H7 (cell line): ENCODE data around the gene ANKRD39. TPM values are rescaled to one million over a fixed set of nuclear protein-coding genes. Genes with fewer than 3 reads are reported as not detected.

Experiments used
- DNase-seq: peaks from one replicate; pipeline ENCODE4 v3.0.0; 2012
- H3K27me3 ChIP-seq: 2 replicates; pipeline ENCODE4 v1.6.0; 2011; ENCODE audit warnings: mild to moderate bottlenecking, low read length; ENCODE audit not compliant: control insufficient read depth, insufficient read depth
- H3K36me3 ChIP-seq: replicated peaks from 2 replicates; pipeline ENCODE4 v1.5.1; 2011; ENCODE audit warnings: low read length; ENCODE audit not compliant: control insufficient read depth, insufficient read depth
- H3K4me3 ChIP-seq: 2 replicates; pipeline ENCODE4 v1.5.1; 2011; ENCODE audit warnings: low read depth, mild to moderate bottlenecking, control low read depth, low read length, moderate library complexity; ENCODE audit not compliant: insufficient read depth
- total RNA-seq: library from RNA; depleted of rRNA; stranded (reverse); fragments of >200 nt; shearing (Covaris generic); gene quantifications from 2 replicates; pipeline ENCODE4 v1.2.3, GENCODE V29; 2014

ANKRD39 gene
- total RNA-seq, 1 experiment from 2014 or later: 13.5 TPM

- H3K4me3 ChIP-seq: no peak overlapping the region
- no peaks in the 10 kb centered on the region; the same call in none of the 2 replicates for H3K36me3 ChIP-seq
- no peaks in the 10 kb centered on the region for H3K27me3 ChIP-seq
- DNase-seq: no peak
Observed at GRCh38 chr2:96839875-96840850, 17.7 kb downstream of the ANKRD39 start.

GRCh38 chr2:96839293-96839874 is 18.4 kb downstream of the ANKRD39 start:
- DNase-seq: peak; percentile 67
- H3K36me3 ChIP-seq: peaks cover 2% of the 10 kb centered on the region
- no peaks in the 10 kb centered on the region for H3K27me3 ChIP-seq
- H3K4me3 ChIP-seq: no peak overlapping the region

DNA sequence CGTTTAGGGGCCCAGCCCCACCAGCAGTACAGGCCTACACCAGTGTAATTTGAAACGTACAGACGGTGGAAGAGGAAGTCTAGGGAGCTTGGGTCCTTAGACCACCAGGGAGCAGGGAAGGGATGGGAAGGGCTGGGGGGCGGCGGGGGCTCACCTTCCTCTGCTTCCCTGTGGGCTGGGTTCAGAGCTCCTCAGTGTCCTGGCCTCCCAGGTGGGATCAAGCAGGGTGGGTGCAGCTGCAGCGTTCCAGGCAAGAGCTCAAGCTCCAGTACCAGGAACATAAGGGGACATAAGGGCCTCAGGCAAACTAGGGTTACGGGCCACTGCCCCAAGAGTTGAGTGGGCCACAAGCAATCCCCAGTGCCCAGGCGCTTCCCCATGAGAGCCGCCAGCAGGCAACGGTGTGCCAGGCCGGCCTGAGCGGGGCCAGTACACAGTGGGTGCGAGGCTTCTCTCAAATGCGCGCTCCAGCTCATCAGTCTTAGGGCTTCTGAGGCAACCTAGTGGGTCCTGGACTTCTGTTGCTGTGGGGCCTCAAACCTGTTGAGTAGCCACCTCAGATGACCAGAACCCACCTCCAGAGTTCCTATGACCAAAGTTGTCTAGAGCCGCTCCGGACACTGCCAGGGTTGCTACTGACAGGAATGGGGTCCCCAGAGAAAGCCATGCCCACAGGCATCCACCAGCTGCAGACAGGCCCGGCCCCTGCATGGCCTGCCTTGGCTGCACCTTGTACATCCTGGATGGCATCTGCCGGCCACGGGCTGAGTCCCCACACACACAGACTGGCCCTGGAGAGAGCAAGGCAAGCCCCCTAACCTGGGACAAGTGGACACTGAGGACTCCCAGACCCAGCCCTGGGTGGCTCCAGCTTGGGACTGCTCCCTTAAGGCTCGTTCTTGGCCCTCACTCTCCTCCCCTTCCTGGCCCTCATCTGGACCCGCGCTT is 19.2 kb downstream of the ANKRD39 start:
- Histone ChIP-seq H3K27me3 (no peaks in the 10 kb centered on the region), H3K36me3 (peaks cover 2% of the 10 kb centered on the region), H3K4me3 (no peak overlapping the region)
- no peak for DNase-seq

- Histone ChIP-seq H3K27me3 (no peaks in the 10 kb centered on the region), H3K4me3 (no peak overlapping the region), H3K36me3 (peaks cover 2% of the 10 kb centered on the region)
- DNase-seq: no peak
Observed at GRCh38 chr2:96837575-96837974, 20.2 kb downstream of the ANKRD39 start.

DNA sequence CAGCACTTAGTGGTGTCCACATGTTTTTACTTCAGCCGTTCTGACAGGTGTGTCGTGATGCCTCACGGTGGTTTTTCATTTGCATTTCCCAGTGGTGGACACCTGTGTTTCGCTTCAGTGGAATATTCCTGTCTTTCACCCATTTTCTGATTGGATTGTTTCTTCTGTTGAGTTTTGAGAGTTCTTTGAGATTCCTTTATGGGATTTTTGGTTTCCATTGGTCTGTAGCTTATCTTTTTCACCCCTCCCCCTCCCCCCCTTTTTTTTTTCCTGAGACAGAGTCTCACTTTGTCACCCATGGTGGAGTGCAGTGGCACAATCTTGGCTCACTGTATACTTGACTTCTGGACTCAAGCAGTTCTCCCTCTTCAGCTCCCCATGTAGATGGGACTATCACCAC is 22.0 kb downstream of the ANKRD39 start:
- H3K4me3 ChIP-seq: no peak overlapping the region
- no peaks in the 10 kb centered on the region for H3K27me3 ChIP-seq
- DNase-seq: no peak
- peaks cover 7% of the 10 kb centered on the region for H3K36me3 ChIP-seq

GRCh38 chr2:96832754-96833507 is 24.9 kb downstream of the ANKRD39 start:
- peak; percentile 93 for DNase-seq
- no peak overlapping the region; the same call in 1 of the 2 replicates for H3K4me3 ChIP-seq
- no peaks in the 10 kb centered on the region for H3K27me3 ChIP-seq
- peaks cover 22% of the 10 kb centered on the region for H3K36me3 ChIP-seq

DNA sequence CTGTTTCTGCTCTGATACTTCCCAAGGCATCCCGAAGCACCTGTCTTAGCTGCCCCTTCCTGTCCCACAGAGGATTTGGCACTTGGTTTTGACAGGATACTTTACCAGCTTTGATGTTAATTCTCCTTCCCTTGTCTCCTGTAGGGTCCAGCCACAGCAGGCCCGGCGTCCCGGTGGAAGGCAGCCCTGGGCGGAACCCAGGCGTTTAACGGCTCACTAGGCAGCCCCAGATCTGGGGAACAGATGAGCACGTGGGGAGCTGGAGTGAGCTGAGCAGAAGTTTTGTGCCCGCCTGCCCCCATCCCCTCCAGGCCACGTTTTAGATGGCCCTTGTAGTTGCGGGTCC is 25.4 kb downstream of the ANKRD39 start:
- Histone ChIP-seq H3K4me3 (no peak overlapping the region), H3K27me3 (no peaks in the 10 kb centered on the region), H3K36me3 (peaks cover 26% of the 10 kb centered on the region)
- DNase-seq: no peak

GRCh38 chr2:96831679-96832078 is 26.1 kb downstream of the ANKRD39 start:
- peak; percentile 73 for DNase-seq
- Histone ChIP-seq H3K4me3 (no peak overlapping the region), H3K36me3 (peaks cover 26% of the 10 kb centered on the region), H3K27me3 (no peaks in the 10 kb centered on the region)

DNA sequence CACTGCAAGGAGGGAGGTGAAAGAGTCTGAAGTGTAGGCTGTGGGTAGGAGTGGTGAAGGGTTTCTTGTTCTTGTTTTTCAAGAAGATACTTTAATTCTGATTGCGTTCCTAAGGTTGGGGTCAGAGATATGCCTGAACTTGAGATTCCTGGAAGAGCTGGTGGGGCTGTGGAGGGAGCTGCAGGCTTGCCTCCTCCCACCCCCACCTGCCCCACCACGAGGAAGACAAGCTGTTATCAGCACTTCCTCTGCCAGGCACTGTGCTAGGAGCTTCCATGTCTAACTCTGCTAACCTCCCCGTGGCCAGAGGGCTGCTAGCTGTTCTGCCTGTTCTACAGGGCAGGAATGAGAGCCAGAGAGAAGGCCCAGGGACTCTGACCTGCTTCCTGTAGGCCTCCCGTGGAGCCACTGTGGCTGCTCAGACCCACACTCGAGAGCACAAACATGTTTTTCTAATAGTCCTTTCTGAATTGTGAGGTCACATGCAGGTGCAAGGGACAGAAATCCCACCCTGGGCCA is 27.7 kb downstream of the ANKRD39 start:
- Histone ChIP-seq H3K27me3 (no peaks in the 10 kb centered on the region), H3K36me3 (peaks cover 32% of the 10 kb centered on the region), H3K4me3 (no peak overlapping the region)
- DNase-seq: no peak

DNA sequence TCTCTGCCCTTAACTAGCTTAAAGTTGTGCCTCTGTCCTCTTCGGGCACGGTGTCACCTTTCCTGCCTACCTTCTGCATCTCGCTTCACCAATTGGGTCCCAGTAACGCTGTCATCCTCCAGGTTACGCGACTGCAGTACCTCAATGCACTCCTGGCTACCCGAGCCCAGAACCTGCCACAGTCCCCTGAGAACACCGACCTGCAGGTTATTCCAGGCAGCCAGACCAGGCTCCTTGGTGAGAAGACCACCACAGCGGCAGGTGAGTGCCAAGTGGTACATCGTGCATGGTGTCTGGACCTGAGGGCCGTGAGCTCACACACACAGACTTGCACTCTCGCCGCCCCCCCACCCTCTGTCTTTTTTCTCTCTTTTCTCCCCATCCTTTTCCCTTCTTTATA is 28.9 kb downstream of the ANKRD39 start:
- no peaks in the 10 kb centered on the region for H3K27me3 ChIP-seq
- peaks cover 34% of the 10 kb centered on the region for H3K36me3 ChIP-seq
- no peak for DNase-seq
- no peak overlapping the region for H3K4me3 ChIP-seq

- no peak overlapping the region for H3K4me3 ChIP-seq
- peaks cover 34% of the 10 kb centered on the region for H3K36me3 ChIP-seq
- DNase-seq: no peak
- H3K27me3 ChIP-seq: no peaks in the 10 kb centered on the region
Observed at GRCh38 chr2:96828436-96828835, 29.4 kb downstream of the ANKRD39 start.

DNA sequence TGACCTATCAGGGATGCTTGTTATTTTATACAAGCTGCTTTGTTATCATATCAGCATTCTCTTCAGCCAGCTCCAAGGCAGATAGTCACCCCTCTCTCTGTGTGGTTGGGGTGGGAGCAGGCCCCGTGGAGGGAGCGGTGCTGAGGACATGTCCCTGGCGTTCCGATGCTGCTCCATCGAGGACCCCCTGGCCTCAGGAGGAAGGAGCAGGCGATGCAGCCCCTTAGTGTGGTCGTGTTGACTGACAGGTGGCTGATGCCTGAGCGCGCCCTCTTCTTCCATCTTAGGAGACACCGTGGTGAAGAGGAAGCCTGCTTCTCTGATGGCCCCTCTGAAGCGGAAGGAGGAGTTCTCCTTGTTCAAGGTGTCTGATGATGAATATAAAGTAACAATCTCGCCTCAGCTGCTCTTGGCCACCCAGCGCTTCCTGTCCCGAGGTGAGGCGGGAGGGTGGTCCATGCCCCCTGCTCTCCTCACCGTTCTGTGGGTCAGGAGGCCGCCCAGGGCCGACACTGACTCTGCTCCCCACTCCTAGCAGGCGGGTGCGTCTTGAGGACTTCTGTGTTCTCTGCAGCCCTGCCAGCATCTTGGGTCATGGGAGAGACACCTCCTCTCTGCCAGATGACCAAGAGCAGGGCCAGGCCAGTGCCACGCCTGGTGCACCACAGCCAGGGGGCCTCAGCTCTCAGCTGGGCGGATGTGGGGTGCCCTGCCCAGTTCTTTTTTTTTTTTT is 31.1 kb downstream of the ANKRD39 start:
- no peaks in the 10 kb centered on the region for H3K27me3 ChIP-seq
- DNase-seq: no peak
- no peak overlapping the region for H3K4me3 ChIP-seq
- peaks cover 34% of the 10 kb centered on the region for H3K36me3 ChIP-seq

DNA sequence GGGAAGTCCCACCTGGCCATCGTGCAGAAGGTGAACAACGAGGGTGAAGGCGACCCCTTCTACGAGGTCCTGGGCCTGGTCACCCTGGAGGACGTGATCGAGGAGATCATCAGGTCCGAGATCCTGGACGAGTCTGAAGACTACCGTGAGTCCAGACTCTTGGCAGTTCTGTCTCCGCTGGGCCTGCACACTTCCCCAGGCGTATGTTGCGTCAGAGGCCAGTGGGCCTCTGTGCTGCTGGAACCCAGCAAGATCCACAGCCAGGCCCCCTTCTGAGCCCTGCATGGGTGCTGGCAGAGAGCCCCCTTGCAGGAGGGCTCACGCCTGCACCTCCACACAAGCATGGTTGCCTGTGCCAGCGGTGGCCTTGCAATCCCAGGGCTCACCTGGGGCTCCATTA is 32.8 kb downstream of the ANKRD39 start:
- Histone ChIP-seq H3K36me3 (peaks cover 31% of the 10 kb centered on the region), H3K4me3 (no peak overlapping the region), H3K27me3 (no peaks in the 10 kb centered on the region)
- no peak for DNase-seq
